Aorta (tissue), 5 donors: Measurements from ENCODE around the gene ZNF823. TPM values are rescaled to one million over a fixed set of nuclear protein-coding genes. Genes with fewer than 3 reads are reported as not detected.

Source experiments
- ATAC-seq: fragments of 200-7000 bp; cut with Tn5 transposase; one replicate; pipeline ENCODE4 v1.9.1; 2022; ENCODE audit warnings: moderate library complexity; ENCODE audit not compliant: low FRiP score
- DNase-seq, 2 donors: peaks; one replicate each; pipeline ENCODE4 v3.0.0-alpha.2; 2020
- H3K27ac ChIP-seq, 2 donors: one replicate each; pipeline ENCODE4 v1.5.1; 2013; ENCODE audit warnings: low read length in 2 of 2, mild to moderate bottlenecking in 2 of 2, moderate library complexity in 2 of 2, control low read depth in 1 of 2, inconsistent platforms in 1 of 2, low read depth in 1 of 2
- H3K27me3 ChIP-seq, 2 donors: one replicate each; pipeline ENCODE4 v1.6.1; 2013; ENCODE audit warnings: control low read depth in 1 of 2, low read length in 1 of 2, mild to moderate bottlenecking in 1 of 2, moderate library complexity in 1 of 2; ENCODE audit not compliant: insufficient read depth in 2 of 2, control insufficient read depth in 1 of 2
- H3K36me3 ChIP-seq, 2 donors: one replicate each; pipeline ENCODE4 v1.6.1; 2013; ENCODE audit warnings: control low read depth in 1 of 2, low read length in 1 of 2, mild to moderate bottlenecking in 1 of 2; ENCODE audit not compliant: insufficient read depth in 2 of 2, control insufficient read depth in 1 of 2
- H3K4me1 ChIP-seq, 2 donors: one replicate each; pipeline ENCODE4 v1.6.1; 2013; ENCODE audit warnings: low read length in 2 of 2, control low read depth in 1 of 2, mild to moderate bottlenecking in 1 of 2, moderate library complexity in 1 of 2; ENCODE audit not compliant: insufficient read depth in 2 of 2, control insufficient read depth in 1 of 2
- H3K4me3 ChIP-seq, 2 donors: one replicate each; pipeline ENCODE4 v1.5.1; 2013; ENCODE audit warnings: low read length in 2 of 2, control low read depth in 1 of 2, mild to moderate bottlenecking in 1 of 2
- H3K9me3 ChIP-seq: one replicate; pipeline ENCODE4 v1.6.1; 2013; ENCODE audit warnings: mild to moderate bottlenecking, low read length; ENCODE audit not compliant: control insufficient read depth
- WGBS, 2 donors: extraction: QIAGEN DNeasy Blood & Tissue Kit; methylation state at CpG; one replicate each; pipeline ENCODE4 v1.1.7; 2013; 5-methylcytosine and 5-hydroxymethylcytosine counted together
- intact Hi-C, 2 donors: fragments of 100-400 bp; cut with DNase I; formaldehyde crosslinking; loops; one replicate each; pipeline versions ENCODE4 v1.14.2 to v1.15.0; 2022
- polyA plus RNA-seq, 2 donors: library from polyadenylated mRNA; stranded (reverse); fragments of 200-250 nt; gene quantifications; one replicate each; pipeline ENCODE4 v1.2.3, GENCODE V29; 2013
- total RNA-seq, 2 donors: library from RNA; stranded (reverse); fragmentation: NEBNext Ultra II Directional; extraction: Animal tissue kit (Norgen Biotek cat#: 25700); gene quantifications; one replicate each; pipeline ENCODE4 v1.2.1, GENCODE V29; 2021
- donor health status: healthy with polysubstance abuse.
- donor health status: Bipolar disorder and iron deficiency.
- donor health status: DM: no; HTN: no; CAD: no.
- donor health status: DM: no; HTN: no; CAD: no.
- donor health status: DM: yes; HTN: yes; CAD: no.

ZNF823 gene
- total and polyA plus RNA-seq, 4 donors, result 3.1 to 8.7 (median 4.3) TPM

DNA sequence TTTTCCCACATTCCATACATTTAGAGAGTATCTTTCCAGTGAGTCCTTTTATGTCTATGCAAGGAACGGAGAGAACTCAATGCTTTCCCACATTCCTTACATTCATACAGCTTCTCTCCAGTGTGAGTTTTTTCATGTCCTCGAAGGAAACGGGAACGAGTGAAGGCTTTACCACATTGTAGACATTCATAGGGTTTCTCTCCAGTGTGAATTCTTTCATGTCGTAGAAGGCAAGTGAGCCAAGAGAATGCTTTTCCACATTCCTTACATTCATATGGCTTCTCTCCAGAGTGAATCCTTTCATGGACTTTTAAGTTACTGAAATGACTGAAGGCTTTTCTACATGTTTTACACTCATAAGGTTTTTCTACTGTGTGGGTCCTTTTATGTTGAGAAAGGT lies 17.1 kb downstream of the ZNF823 start:
- no peak for ATAC-seq
- Histone ChIP-seq H3K27me3 (no peaks in the 10 kb centered on the region), H3K4me1 (no peaks in the 10 kb centered on the region), H3K9me3 (peaks cover 24% of the 10 kb centered on the region), H3K4me3 (no peak overlapping the region), H3K36me3 (peaks cover 19 to 28% of the 10 kb centered on the region in 2 donors), H3K27ac (no peak overlapping the region)
- WGBS, 2 donors, result 34 to 43% methylated on average over 5 of the region's 5 CpGs
- no peak for DNase-seq
- intact Hi-C loops, result no loop called here

DNA sequence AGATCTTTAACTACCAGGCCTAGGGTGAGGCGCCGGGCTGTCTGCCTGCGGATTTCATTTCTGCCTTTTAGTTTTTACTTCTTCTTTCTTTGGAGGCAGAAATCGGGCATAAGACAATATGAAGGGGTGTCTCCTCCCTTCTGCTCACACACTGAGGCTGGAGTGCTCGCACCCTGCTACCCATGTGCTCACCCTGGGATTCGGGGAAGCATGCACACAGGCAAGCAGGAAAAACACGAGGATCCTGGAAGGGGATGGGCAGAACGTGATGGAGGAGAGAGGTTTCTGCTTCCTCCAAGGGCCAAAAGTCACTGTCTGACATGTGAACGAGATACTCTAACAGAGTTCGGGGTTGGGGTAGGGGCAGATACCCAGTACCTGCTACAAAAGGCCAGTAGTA lies 28.4 kb downstream of the ZNF823 start:
- 85 to 86% methylated on average over 10 of the region's 10 CpGs for WGBS, 2 donors
- Histone ChIP-seq H3K4me3 (no peak overlapping the region), H3K9me3 (no peaks in the 10 kb centered on the region), H3K27me3 (no peaks in the 10 kb centered on the region), H3K4me1 (no peaks in the 10 kb centered on the region), H3K36me3 (no peaks in the 10 kb centered on the region), H3K27ac (no peak overlapping the region)
- ATAC-seq (no peak), DNase-seq (no peak)
- intact Hi-C loops, result loop anchor here in 1 of 2 donors (10.0 kb wide), 1 partner anchor 294 kb away; no protein-coding TSS in a partner anchor

DNA sequence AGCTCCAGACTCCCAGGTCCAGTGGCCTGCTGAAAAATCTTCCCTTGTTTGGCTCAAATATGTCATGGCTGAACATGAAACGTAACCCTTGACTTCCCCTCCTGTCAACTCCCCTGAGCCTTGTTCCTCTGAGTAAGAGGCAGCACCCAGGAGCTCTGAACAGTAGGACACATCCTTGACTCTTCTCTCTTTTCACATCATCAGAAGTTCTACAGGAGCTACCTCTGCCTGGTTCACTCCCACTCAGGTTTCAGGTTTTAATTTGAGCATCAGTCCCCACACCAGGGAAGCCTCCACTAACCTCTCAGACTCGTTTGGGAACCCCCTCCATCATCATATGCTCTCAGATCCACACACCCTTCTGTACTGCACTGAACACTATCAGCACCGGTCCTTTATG lies 30.3 kb downstream of the ZNF823 start:
- DNase-seq, result no peak
- ATAC-seq, result no peak
- Histone ChIP-seq H3K27me3 (no peaks in the 10 kb centered on the region), H3K27ac (no peak overlapping the region), H3K36me3 (no peaks in the 10 kb centered on the region), H3K9me3 (no peaks in the 10 kb centered on the region), H3K4me3 (no peak overlapping the region), H3K4me1 (no peaks in the 10 kb centered on the region)
- intact Hi-C loops, result no loop called here
- WGBS, 2 donors, result 69 to 70% methylated on average over 3 of the region's 3 CpGs

DNA sequence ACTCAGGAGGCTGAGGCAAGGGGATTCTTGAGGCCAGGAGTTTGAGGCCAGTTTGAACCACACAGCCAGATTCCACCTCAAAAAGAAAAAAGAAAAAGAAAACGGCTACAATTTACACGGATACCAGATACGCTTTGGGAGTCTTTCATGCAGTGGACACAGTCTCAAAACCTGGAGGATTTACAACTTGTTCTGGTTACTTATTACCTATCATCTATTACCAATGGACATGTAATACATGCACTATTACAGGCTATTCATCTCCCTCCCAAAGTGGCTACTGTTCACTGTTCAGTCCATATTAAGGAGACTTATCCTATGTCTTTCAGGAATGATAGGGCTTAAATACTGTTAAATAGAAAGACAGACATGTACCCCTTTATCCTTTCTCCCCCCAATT lies 33.3 kb downstream of the ZNF823 start:
- H3K9me3 ChIP-seq, result no peaks in the 10 kb centered on the region
- intact Hi-C loops, result no loop called here
- H3K4me1 ChIP-seq, result no peaks in the 10 kb centered on the region
- no peak overlapping the region for H3K27ac ChIP-seq
- DNase-seq (no peak), ATAC-seq (no peak)
- H3K36me3 ChIP-seq, result no peaks in the 10 kb centered on the region
- H3K27me3 ChIP-seq, result no peaks in the 10 kb centered on the region
- no peak overlapping the region for H3K4me3 ChIP-seq
- 83 to 86% methylated on average over 3 of the region's 3 CpGs for WGBS, 2 donors

DNA sequence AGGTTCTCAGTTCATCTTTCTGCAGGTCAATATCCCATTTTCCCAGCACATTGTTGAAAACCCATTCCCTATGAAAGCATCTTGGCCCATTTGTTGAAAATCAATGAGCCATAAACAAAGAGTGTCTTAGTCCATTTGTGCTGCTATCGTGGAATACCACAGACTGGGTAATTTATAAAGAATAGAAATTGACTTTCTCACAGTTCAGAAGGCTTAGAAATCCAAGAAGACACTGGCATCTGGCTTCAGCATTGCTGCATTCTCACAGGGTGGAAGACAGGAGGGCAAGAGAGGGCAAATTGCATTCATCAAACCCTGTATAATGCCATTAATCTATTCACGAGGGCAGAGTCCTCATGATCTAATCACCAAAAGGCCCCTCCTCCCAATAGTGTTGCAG lies 34.1 kb downstream of the ZNF823 start:
- no peaks in the 10 kb centered on the region for H3K36me3 ChIP-seq
- H3K27ac ChIP-seq, result no peak overlapping the region
- DNase-seq, result no peak
- H3K27me3 ChIP-seq, result no peaks in the 10 kb centered on the region
- H3K4me3 ChIP-seq, result no peak overlapping the region
- 44 to 56% methylated on average over 2 of the region's 2 CpGs for WGBS, 2 donors
- no peaks in the 10 kb centered on the region for H3K9me3 ChIP-seq
- intact Hi-C loops, result no loop called here
- H3K4me1 ChIP-seq, result no peaks in the 10 kb centered on the region
- ATAC-seq, result no peak

DNA sequence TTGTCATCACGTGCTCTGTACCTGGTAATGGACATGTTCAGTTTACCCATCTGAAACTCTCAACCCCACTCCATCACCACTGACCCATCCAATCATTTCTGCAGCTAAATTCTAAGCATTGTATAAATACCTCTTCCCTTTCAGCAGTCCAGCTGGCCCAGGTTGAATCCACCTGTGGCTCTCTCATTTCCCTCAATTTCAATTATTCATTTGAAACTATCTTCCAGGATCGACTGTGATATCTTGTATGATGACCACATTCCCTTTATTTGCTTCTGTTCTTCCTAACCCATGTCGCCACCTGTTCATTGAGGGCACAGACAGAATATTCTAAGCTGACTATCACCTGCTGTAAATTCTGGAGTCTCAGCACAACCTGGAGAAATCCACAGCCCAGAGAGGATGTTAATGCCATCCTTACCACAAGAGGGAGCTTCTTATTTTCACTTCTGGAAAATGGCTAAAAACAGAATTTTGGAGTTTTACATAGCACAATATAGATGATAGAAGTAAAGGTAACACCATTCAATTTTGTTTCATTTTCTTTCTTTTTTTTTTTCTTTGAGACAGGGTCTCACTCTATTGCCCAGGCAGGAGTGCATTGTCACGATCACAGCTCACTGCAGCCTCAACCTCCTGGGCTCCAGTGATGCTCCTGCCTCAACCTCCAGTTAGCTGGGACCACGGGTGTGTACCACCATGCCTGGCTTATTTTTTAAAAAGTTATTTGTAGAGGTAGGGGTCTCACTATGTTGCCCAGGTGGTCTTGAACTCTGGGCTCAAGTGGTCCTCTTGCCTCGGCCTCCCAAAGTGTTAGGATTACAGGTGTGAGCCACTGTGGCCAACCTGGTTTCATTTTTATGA lies 38.6 kb downstream of the ZNF823 start:
- intact Hi-C loops, result no loop called here
- no peaks in the 10 kb centered on the region for H3K27me3 ChIP-seq
- H3K4me3 ChIP-seq, result no peak overlapping the region
- H3K36me3 ChIP-seq, result no peaks in the 10 kb centered on the region
- WGBS, 2 donors, result 70 to 72% methylated on average over 6 of the region's 6 CpGs
- H3K4me1 ChIP-seq, result no peaks in the 10 kb centered on the region
- ATAC-seq (no peak), DNase-seq (no peak)
- no peaks in the 10 kb centered on the region for H3K9me3 ChIP-seq
- no peak overlapping the region for H3K27ac ChIP-seq

DNA sequence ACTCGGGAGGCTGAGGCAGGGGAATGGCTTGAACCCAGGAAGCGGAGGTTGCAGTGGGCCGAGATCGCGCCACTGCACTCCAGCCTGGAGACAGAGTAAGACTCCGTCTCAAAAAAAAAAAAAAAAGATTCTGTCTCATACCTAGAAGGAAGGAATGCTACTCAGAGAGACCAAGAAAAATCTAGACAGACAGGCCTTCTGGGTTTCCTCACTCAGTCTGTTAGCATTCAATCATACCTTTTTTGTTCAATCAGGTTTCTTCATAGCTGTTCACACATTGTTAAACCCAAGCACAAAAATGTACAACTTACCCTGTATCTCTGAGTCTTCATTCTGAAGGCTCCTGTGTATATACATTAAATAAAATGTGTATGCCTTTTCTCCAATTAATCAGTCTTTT lies 40.5 kb downstream of the ZNF823 start:
- Histone ChIP-seq H3K9me3 (no peaks in the 10 kb centered on the region), H3K4me3 (no peak overlapping the region), H3K4me1 (no peaks in the 10 kb centered on the region), H3K27me3 (no peaks in the 10 kb centered on the region), H3K36me3 (no peaks in the 10 kb centered on the region), H3K27ac (no peak overlapping the region)
- intact Hi-C loops, result no loop called here
- WGBS, 2 donors, result 82 to 93% methylated on average over 6 of the region's 6 CpGs
- DNase-seq (no peak), ATAC-seq (no peak)

DNA sequence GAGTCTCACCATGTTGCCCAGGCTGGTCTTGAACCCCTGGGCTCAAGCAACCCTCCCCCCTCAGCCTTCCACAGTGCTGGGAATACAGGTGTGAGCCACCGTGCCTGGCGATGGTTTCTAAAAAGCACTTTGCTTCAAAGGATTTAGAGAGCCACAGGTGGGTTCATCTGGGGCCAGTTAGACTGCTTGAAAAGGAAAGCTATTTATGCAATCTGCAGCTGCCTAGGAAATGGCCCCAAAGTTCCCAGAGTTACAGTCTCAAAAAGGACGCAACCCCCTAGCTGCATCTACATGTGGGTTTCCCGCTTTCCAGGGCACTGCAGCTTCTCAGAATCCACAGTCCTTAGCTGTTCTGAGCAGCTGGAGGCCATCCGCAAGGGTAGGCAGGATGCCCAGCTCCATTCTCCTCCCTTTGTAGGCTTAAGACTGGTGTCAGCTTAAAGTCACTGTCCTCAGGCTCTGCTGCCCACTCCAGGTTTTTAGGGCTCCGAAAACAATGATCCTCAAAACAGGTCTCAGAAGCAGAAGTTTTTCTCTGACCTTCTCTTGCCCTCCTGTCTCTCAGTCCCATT lies 41.4 kb downstream of the ZNF823 start:
- Histone ChIP-seq H3K27ac (no peak overlapping the region), H3K4me3 (no peak overlapping the region), H3K27me3 (no peaks in the 10 kb centered on the region), H3K4me1 (no peaks in the 10 kb centered on the region), H3K9me3 (no peaks in the 10 kb centered on the region), H3K36me3 (no peaks in the 10 kb centered on the region)
- intact Hi-C loops, result no loop called here
- ATAC-seq (no peak), DNase-seq (no peak)
- WGBS, 2 donors, result 71 to 85% methylated on average over 6 of the region's 6 CpGs
